B cell (primary cell): ENCODE measurements around the gene KCNG4. TPM values are rescaled to one million over a fixed set of nuclear protein-coding genes. Genes with fewer than 3 reads are reported as not detected.

ENCODE experiments used
- ATAC-seq: fragments of 200-7000 bp; cut with Tn5 transposase; one replicate; pipeline ENCODE4 v1.10.0; 2021; ENCODE audit warnings: low read depth, mild to moderate bottlenecking, moderate number of reproducible peaks, moderate library complexity
- CTCF ChIA-PET: fragments of 350-600 bp; sonication (Branson Sonifier 250); formaldehyde crosslinking; loops from one replicate; lab custom pipeline; 2021; ENCODE audit warnings: antibody characterized with exemption, inconsistent platforms; lab: Charles Lee
- POLR2A ChIA-PET: fragments of 350-600 bp; sonication (Branson Sonifier 250); formaldehyde crosslinking; loops from one replicate; lab custom pipeline; 2021; ENCODE audit warnings: antibody characterized with exemption; lab: Charles Lee
- DNase-seq: peaks from one replicate; pipeline ENCODE4 v3.0.0; 2013
- H2AFZ ChIP-seq: 2 replicates; pipeline ENCODE4 v1.6.1; 2012; ENCODE audit warnings: mild to moderate bottlenecking, low read depth, low read length; ENCODE audit not compliant: insufficient read depth, poor library complexity, severe bottlenecking
- H3K27ac ChIP-seq, 2 donors: 1 replicate in 1 of 2; 2 replicates in 1 of 2; pipeline ENCODE4 v1.5.1; 2012 to 2013; ENCODE audit warnings: low read length in 2 of 2, mild to moderate bottlenecking in 2 of 2, moderate library complexity in 1 of 2
- H3K27me3 ChIP-seq, 4 experiments: fragments of 200-600 bp in 1 of 4; sonication (generic) in 1 of 4; replicated peaks in 1 of 4; 1 replicate in 2 of 4; 2 replicates in 2 of 4; pipeline versions ENCODE4 v1.6.1 to v1.7.0; 2013 to 2016; ENCODE audit warnings: low read length in 3 of 4, mild to moderate bottlenecking in 2 of 4, mixed read lengths in 1 of 4, moderate library complexity in 1 of 4; ENCODE audit not compliant: insufficient read depth in 4 of 4, control insufficient read depth in 3 of 4; ENCODE audit errors: control extremely low read depth in 1 of 4
- H3K36me3 ChIP-seq, 2 experiments: replicated peaks in 1 of 2; 1 replicate in 1 of 2; 2 replicates in 1 of 2; pipeline versions ENCODE4 v1.6.1 to v1.7.1; 2013; ENCODE audit warnings: low read length in 1 of 2; ENCODE audit not compliant: insufficient read depth in 2 of 2, control insufficient read depth in 1 of 2; ENCODE audit errors: control extremely low read depth in 1 of 2, extremely low read depth in 1 of 2
- H3K4me1 ChIP-seq, 2 donors: fragments of 200-600 bp in 1 of 2; sonication (generic) in 1 of 2; 1 replicate in 1 of 2; 2 replicates in 1 of 2; pipeline versions ENCODE4 v1.5.1 to v1.6.1; 2013 to 2017; ENCODE audit warnings: low read length in 2 of 2; ENCODE audit not compliant: control insufficient read depth in 2 of 2, insufficient read depth in 2 of 2
- H3K4me2 ChIP-seq: replicated peaks from 2 replicates; pipeline ENCODE3; 2012; ENCODE audit warnings: mild to moderate bottlenecking, low read depth, low read length; ENCODE audit not compliant: poor library complexity, severe bottlenecking
- H3K4me3 ChIP-seq, 5 experiments: fragments of 200-600 bp in 1 of 5; sonication (generic) in 1 of 5; 1 replicate in 3 of 5; 2 replicates in 2 of 5; pipeline versions ENCODE4 v1.5.1 to v1.7.0; 2011 to 2016; ENCODE audit warnings: low read length in 4 of 5, mild to moderate bottlenecking in 4 of 5, low read depth in 2 of 5, control low read depth in 1 of 5, moderate library complexity in 1 of 5; ENCODE audit not compliant: insufficient read depth in 1 of 5; ENCODE audit errors: control extremely low read depth in 1 of 5, extremely low read depth in 1 of 5
- H3K79me2 ChIP-seq: fragments of 200-600 bp; sonication (generic); one replicate; pipeline ENCODE4 v1.6.0; 2016; ENCODE audit warnings: low read length; ENCODE audit not compliant: control insufficient read depth, insufficient read depth
- H3K9ac ChIP-seq: fragments of 200-600 bp; sonication (generic); 2 replicates; pipeline ENCODE4 v1.6.1; 2017; ENCODE audit warnings: mild to moderate bottlenecking, low read length, moderate library complexity
- H3K9me3 ChIP-seq, 3 donors: one replicate each; pipeline versions ENCODE4 v1.6.1 to v1.7.1; 2013; ENCODE audit warnings: low read length in 2 of 3; ENCODE audit not compliant: control insufficient read depth in 2 of 3, insufficient read depth in 1 of 3; ENCODE audit errors: control extremely low read depth in 1 of 3
- H4K20me1 ChIP-seq: 2 replicates; pipeline ENCODE4 v1.6.0; 2012; ENCODE audit warnings: mild to moderate bottlenecking, low read length; ENCODE audit not compliant: insufficient read depth, control insufficient read depth, poor library complexity, severe bottlenecking
- H3K27ac Mint-ChIP-seq: one replicate; pipeline ENCODE4 v1.8.0; 2021; ENCODE audit warnings: mixed read lengths
- H3K27me3 Mint-ChIP-seq: one replicate; pipeline ENCODE4 v1.8.0; 2021; ENCODE audit warnings: mixed read lengths
- H3K4me1 Mint-ChIP-seq: one replicate; pipeline ENCODE4 v1.8.0; 2021; ENCODE audit warnings: mixed read lengths
- H3K4me3 Mint-ChIP-seq: one replicate; pipeline ENCODE4 v1.8.0; 2021; ENCODE audit warnings: mixed read lengths
- H3K9me3 Mint-ChIP-seq: one replicate; pipeline ENCODE4 v1.8.0; 2022; ENCODE audit warnings: mixed read lengths; ENCODE audit not compliant: insufficient read depth
- EZH2 ChIP-seq: IDR thresholded peaks from 2 replicates; pipeline ENCODE4 v1.6.1; 2012; ENCODE audit warnings: borderline replicate concordance, low read depth, mild to moderate bottlenecking, moderate library complexity, low read length; ENCODE audit not compliant: insufficient read depth, poor library complexity, severe bottlenecking
- WGBS: methylation state at CpG from one replicate; pipeline ENCODE4 v1.1.5; 2013; ENCODE audit warnings: missing lambda C conversion rate; ENCODE audit not compliant: insufficient coverage; 5-methylcytosine and 5-hydroxymethylcytosine counted together
- intact Hi-C: fragments of 100-400 bp; cut with micrococcal nuclease; formaldehyde crosslinking; loops from one replicate; pipeline ENCODE4 v1.10.0; 2022
- polyA plus RNA-seq: library from polyadenylated mRNA; depleted of rRNA; stranded (reverse); fragments of >200 nt; gene quantifications from 2 replicates; pipeline ENCODE4 v1.2.3, GENCODE V29; 2012
- total RNA-seq, 2 donors: library from RNA; stranded (reverse); fragments of 120-200 nt in 1 of 2; gene quantifications; 1 replicate in 1 of 2; 2 replicates in 1 of 2; pipeline versions ENCODE4 v1.2.3 to v1.2.4, GENCODE V29; 2013 to 2022
- TF ChIP-seq, protein P1 (sequence below): fragments of 200-600 bp; IDR thresholded peaks from one replicate; pipeline ENCODE4 v1.8.0; 2022; ENCODE audit warnings: antibody characterized with exemption, mild to moderate bottlenecking

KCNG4 gene
- total and polyA plus RNA-seq, 2 donors (not counting 1 experiment from before 2014, with no cell fraction given) = not detected

DNA sequence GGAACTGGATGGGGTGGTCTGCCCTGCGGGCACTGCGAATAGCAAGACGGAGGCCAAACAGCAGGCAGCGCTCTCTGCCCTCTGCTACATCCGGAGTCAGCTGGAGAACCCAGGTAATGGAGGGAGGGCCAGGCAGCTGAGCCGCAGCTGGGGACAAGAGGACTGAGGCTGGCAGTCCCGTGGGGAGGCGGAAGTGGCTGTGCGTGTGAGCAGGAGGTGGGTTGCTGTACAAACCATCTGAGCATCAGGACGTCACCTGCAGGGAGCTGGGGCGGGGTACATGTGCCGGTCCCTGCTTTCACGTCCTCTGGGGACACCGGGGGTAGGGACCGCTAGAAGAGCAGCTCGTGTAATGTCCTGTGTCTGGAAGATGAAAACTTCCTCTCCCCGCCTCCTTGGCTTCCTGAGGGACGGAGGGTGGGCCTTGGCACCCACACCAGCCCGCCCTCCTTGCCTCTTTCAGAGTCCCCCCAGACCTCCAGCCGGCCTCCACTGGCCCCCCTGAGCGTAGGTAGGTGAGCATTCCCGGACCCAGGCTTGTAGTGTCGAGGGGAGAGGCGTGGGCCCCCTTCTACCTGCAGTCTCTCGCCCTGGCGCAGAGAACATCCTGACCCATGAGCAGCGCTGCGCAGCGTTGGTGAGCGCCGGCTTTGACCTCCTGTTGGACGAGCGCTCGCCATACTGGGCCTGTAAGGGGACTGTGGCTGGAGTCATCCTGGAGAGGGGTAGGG, 45.2 kb downstream of the KCNG4 start:
- peak; percentile 60 for ATAC-seq
- Histone ChIP-seq H3K79me2 (no peaks in the 10 kb centered on the region), H3K27me3 (peaks cover 0 to 4% (median 0%) of the 10 kb centered on the region in 4 experiments), H3K27ac (peak overlapping the region in 1 of 2 donors; percentile 36), H3K36me3 (no peaks in the 10 kb centered on the region), H3K9me3 (no peaks in the 10 kb centered on the region), H2AFZ (peak overlapping the region; percentile 77), H4K20me1 (no peaks in the 10 kb centered on the region), H3K4me1 (peaks cover 12 to 13% of the 10 kb centered on the region in 2 donors), H3K4me3 (peak overlapping the region in 4 of 5 experiments; percentile 11 to 50 (median 30)), H3K9ac (peak overlapping the region; percentile 53), H3K4me2 (peak overlapping the region; percentile 75)
- ChIA-PET CTCF (interaction anchor here (0.7 kb wide), 1 partner anchor 311 kb away, joined by 3 read pairs; no protein-coding TSS in a partner anchor), POLR2A (no interaction called here)
- Mint-ChIP-seq H3K4me1 (peaks cover 14% of the 10 kb centered on the region), H3K4me3 (peak overlapping the region; percentile 68), H3K9me3 (no peaks in the 10 kb centered on the region), H3K27me3 (peaks cover 3% of the 10 kb centered on the region), H3K27ac (peak overlapping the region; percentile 46)
- 52% methylated on average over 29 of the region's 34 CpGs for WGBS
- peak; percentile 73 for DNase-seq
- intact Hi-C loops = no loop called here
- TF ChIP-seq EZH2 = no peak
- TF ChIP-seq, protein P1, sequence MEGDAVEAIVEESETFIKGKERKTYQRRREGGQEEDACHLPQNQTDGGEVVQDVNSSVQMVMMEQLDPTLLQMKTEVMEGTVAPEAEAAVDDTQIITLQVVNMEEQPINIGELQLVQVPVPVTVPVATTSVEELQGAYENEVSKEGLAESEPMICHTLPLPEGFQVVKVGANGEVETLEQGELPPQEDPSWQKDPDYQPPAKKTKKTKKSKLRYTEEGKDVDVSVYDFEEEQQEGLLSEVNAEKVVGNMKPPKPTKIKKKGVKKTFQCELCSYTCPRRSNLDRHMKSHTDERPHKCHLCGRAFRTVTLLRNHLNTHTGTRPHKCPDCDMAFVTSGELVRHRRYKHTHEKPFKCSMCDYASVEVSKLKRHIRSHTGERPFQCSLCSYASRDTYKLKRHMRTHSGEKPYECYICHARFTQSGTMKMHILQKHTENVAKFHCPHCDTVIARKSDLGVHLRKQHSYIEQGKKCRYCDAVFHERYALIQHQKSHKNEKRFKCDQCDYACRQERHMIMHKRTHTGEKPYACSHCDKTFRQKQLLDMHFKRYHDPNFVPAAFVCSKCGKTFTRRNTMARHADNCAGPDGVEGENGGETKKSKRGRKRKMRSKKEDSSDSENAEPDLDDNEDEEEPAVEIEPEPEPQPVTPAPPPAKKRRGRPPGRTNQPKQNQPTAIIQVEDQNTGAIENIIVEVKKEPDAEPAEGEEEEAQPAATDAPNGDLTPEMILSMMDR = no peak

DNA sequence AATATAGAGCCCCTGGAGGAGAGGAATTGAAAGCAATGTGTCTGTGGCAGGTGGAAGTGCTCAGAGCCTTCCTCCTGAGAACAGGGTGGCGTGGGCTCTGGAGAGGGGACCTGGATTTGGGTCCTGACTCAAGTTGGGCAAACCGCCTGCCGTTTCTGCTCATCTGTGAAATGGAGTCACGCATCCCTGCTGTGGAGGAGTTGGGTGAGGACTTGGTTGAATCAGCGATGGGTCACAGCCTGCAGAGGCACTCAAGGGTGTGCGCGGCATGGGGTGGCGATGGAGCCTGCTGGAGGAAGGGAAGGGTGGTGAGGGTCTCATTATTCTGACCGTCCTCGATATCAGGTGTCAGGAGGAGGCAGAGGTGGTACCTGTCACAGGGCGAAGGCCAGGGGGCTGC, 45.8 kb downstream of the KCNG4 start:
- Histone ChIP-seq H3K9ac (peak overlapping the region; percentile 53), H3K4me1 (peaks cover 12 to 13% of the 10 kb centered on the region in 2 donors), H3K27me3 (peaks cover 0 to 4% (median 0%) of the 10 kb centered on the region in 4 experiments), H2AFZ (peak overlapping the region; percentile 77), H4K20me1 (no peaks in the 10 kb centered on the region), H3K9me3 (no peaks in the 10 kb centered on the region), H3K79me2 (no peaks in the 10 kb centered on the region), H3K4me3 (peak overlapping the region in 4 of 5 experiments; percentile 11 to 50 (median 30)), H3K27ac (no peak overlapping the region), H3K4me2 (peak overlapping the region; percentile 75), H3K36me3 (no peaks in the 10 kb centered on the region)
- DNase-seq (no peak), ATAC-seq (no peak)
- Mint-ChIP-seq H3K27ac (no peak overlapping the region), H3K9me3 (no peaks in the 10 kb centered on the region), H3K4me1 (peaks cover 14% of the 10 kb centered on the region), H3K4me3 (peak overlapping the region; percentile 68), H3K27me3 (peaks cover 3% of the 10 kb centered on the region)
- ChIA-PET POLR2A (no interaction called here), CTCF (no interaction called here)
- intact Hi-C loops = no loop called here
- TF ChIP-seq EZH2 = no peak
- TF ChIP-seq, protein P1 = no peak
- WGBS = 75% methylated on average over 11 of the region's 11 CpGs
